ENCODE results near the gene LYAR.

The LYAR gene

GRCh38 chr4:4330794-4331193 is 40.8 kb upstream of the LYAR start:
- no peak for DNase-seq (ENCODE audit: low read depth)

GRCh38 chr4:4329496-4329895 is 39.5 kb upstream of the LYAR start:
- H3K4me3 ChIP-seq (replicated peaks; ENCODE audit: low read depth, low read length), result no peak overlapping the region
- TF ChIP-seq CTCF (IDR thresholded peaks at IDR 0.05; ENCODE audit: low read length, missing control alignments), result no peak
- DNase-seq (ENCODE audit: low read depth), result no peak

More at GRCh38 chr4:4330794-4331193, 40.8 kb upstream of the LYAR start:
- no peak for TF ChIP-seq CTCF (IDR thresholded peaks at IDR 0.05; ENCODE audit: low read length, missing control alignments)
- no peak overlapping the region for H3K4me3 ChIP-seq (replicated peaks; ENCODE audit: low read depth, low read length)

- TF ChIP-seq CTCF (IDR thresholded peaks at IDR 0.05; ENCODE audit: low read length, missing control alignments), result no peak
- no peak for DNase-seq (ENCODE audit: low read depth)
Observed at GRCh38 chr4:4328840-4329239, 38.9 kb upstream of the LYAR start.

GRCh38 chr4:4328206-4328605 is 38.3 kb upstream of the LYAR start:
- TF ChIP-seq CTCF (IDR thresholded peaks at IDR 0.05; ENCODE audit: low read length, missing control alignments), result no peak
- DNase-seq (ENCODE audit: low read depth), result no peak
- no peak overlapping the region for H3K4me3 ChIP-seq (replicated peaks; ENCODE audit: low read depth, low read length)

More at GRCh38 chr4:4328840-4329239, 38.9 kb upstream of the LYAR start:
- no peak overlapping the region for H3K4me3 ChIP-seq (replicated peaks; ENCODE audit: low read depth, low read length)

- TF ChIP-seq CTCF (IDR thresholded peaks at IDR 0.05; ENCODE audit: low read length, missing control alignments), result peak; percentile 54
- DNase-seq (ENCODE audit: low read depth), result peak; percentile 62
- H3K4me3 ChIP-seq (replicated peaks; ENCODE audit: low read depth, low read length), result no peak overlapping the region
Observed at GRCh38 chr4:4327652-4328121, 37.7 kb upstream of the LYAR start.

- TF ChIP-seq CTCF (IDR thresholded peaks at IDR 0.05; ENCODE audit: low read length, missing control alignments), result no peak
Observed at GRCh38 chr4:4326166-4326565, 36.2 kb upstream of the LYAR start.

GRCh38 chr4:4325321-4325720 is 35.4 kb upstream of the LYAR start:
- TF ChIP-seq CTCF (IDR thresholded peaks at IDR 0.05; ENCODE audit: low read length, missing control alignments), result no peak
- DNase-seq (ENCODE audit: low read depth), result no peak
- no peak overlapping the region for H3K4me3 ChIP-seq (replicated peaks; ENCODE audit: low read depth, low read length)

More at GRCh38 chr4:4326166-4326565, 36.2 kb upstream of the LYAR start:
- H3K4me3 ChIP-seq (replicated peaks; ENCODE audit: low read depth, low read length), result no peak overlapping the region
- DNase-seq (ENCODE audit: low read depth), result no peak
